ENCODE results near the gene ACTL7B. TPM values are rescaled to one million over a fixed set of nuclear protein-coding genes. Genes with fewer than 3 reads are reported as not detected.

The ACTL7B gene
- total and polyA plus RNA-seq, 7 donors: 0.27 TPM; not detected in 6

DNA sequence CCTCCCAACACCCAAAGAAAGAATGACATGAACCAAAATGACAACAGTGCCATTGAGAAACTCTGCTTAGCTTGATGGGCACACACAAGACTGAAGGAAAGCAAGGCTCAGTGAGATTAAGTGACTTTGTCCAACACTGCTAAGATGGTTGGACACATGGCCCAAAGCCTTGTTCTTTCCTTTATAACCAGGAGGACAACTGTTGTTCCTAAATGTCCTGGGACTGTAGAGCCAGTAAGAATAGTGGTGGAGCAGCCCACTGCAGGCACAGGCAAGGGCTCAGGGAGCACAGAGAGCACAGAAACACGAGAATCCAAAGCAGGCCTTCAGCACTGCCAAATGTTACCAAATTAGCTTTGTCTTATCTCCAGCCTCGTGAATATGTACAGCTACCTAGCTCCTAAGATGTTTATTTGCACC lies 10.2 kb upstream of the ACTL7B start:
- intact Hi-C loops (cut with DNase I): no loop called here
- Histone ChIP-seq H3K4me3 (no peak overlapping the region), H3K36me3 (peaks cover 0 to 35% (median 2%) of the 10 kb centered on the region in 4 donors), H3K27ac (no peak overlapping the region), H3K27me3 (no peaks in the 10 kb centered on the region), H3K4me1 (no peaks in the 10 kb centered on the region), H3K9me3 (no peaks in the 10 kb centered on the region)
- no peak for DNase-seq
- 90 to 91% methylated on average over 2 of the region's 2 CpGs for WGBS, 2 donors
- TF ChIP-seq POLR2AphosphoS5 (IDR thresholded peaks at IDR 0.05): no peak
- no peak for TF ChIP-seq POLR2A (IDR thresholded peaks at IDR 0.05)
- TF ChIP-seq, protein P1, sequence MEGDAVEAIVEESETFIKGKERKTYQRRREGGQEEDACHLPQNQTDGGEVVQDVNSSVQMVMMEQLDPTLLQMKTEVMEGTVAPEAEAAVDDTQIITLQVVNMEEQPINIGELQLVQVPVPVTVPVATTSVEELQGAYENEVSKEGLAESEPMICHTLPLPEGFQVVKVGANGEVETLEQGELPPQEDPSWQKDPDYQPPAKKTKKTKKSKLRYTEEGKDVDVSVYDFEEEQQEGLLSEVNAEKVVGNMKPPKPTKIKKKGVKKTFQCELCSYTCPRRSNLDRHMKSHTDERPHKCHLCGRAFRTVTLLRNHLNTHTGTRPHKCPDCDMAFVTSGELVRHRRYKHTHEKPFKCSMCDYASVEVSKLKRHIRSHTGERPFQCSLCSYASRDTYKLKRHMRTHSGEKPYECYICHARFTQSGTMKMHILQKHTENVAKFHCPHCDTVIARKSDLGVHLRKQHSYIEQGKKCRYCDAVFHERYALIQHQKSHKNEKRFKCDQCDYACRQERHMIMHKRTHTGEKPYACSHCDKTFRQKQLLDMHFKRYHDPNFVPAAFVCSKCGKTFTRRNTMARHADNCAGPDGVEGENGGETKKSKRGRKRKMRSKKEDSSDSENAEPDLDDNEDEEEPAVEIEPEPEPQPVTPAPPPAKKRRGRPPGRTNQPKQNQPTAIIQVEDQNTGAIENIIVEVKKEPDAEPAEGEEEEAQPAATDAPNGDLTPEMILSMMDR (IDR thresholded peaks at IDR 0.05): no peak
- no peak for TF ChIP-seq EP300 (IDR thresholded peaks at IDR 0.05)

DNA sequence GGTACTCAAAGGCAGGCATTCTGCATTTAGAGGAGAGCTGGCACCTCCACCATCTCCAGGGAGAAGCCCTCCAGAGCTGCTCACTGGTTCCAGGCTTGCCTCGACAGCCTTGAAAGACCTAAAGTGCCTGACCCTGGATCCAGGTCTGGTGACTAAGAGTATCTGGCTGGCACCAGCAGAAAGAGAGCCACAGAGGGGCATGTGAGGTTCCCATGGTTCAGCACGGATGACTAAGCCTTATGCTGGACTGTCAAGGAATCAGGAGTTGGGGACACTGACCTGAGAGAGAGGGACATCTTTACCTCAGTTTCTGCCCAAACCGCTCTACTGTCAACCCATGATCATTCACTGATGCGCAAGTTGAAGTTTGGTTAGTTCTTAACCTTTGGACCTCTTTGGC lies 9.3 kb upstream of the ACTL7B start:
- intact Hi-C loops (cut with DNase I): no loop called here
- 48 to 82% methylated on average over 4 of the region's 4 CpGs for WGBS, 2 donors
- Histone ChIP-seq H3K4me1 (no peaks in the 10 kb centered on the region), H3K27me3 (no peaks in the 10 kb centered on the region), H3K36me3 (peaks cover 0 to 25% (median 2%) of the 10 kb centered on the region in 4 donors), H3K27ac (no peak overlapping the region), H3K9me3 (no peaks in the 10 kb centered on the region), H3K4me3 (no peak overlapping the region)
- TF ChIP-seq POLR2AphosphoS5 (IDR thresholded peaks at IDR 0.05) (no peak), EP300 (IDR thresholded peaks at IDR 0.05) (no peak), POLR2A (IDR thresholded peaks at IDR 0.05) (no peak)
- TF ChIP-seq, protein P1 (IDR thresholded peaks at IDR 0.05): no peak
- DNase-seq: no peak

DNA sequence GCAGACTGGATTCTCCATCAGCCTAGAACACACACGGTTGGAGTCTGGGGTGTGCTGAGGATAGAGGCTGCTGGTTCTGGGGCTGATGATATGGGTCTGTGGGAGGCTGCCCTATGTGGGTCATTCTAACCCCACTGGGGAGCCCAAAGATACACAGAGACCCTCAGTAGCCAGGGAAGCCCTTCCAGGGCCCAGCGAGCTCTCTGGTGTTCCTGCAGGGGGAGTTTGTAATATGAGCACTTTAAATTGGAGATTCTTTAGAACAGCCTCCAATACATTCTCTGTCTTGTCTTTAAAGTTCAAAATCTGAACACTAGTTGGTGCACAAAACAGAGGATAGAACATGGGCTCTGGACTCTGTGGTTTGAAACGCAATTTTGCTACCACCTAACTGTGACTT lies 8.7 kb upstream of the ACTL7B start:
- no peaks in the 10 kb centered on the region for H3K4me1 ChIP-seq
- TF ChIP-seq, protein P1 (IDR thresholded peaks at IDR 0.05): no peak
- TF ChIP-seq POLR2AphosphoS5 (IDR thresholded peaks at IDR 0.05) (no peak), POLR2A (IDR thresholded peaks at IDR 0.05) (no peak), EP300 (IDR thresholded peaks at IDR 0.05) (no peak)
- intact Hi-C loops (cut with DNase I): no loop called here
- 92 to 93% methylated on average over 3 of the region's 3 CpGs for whole genome bisulfite sequencing, 2 donors
- H3K36me3 ChIP-seq: peaks cover 0 to 20% (median 2%) of the 10 kb centered on the region in 4 donors
- no peak overlapping the region for H3K4me3 ChIP-seq
- H3K27ac ChIP-seq: no peak overlapping the region
- no peaks in the 10 kb centered on the region for H3K27me3 ChIP-seq
- no peaks in the 10 kb centered on the region for H3K9me3 ChIP-seq
- no peak for DNase-seq

DNA sequence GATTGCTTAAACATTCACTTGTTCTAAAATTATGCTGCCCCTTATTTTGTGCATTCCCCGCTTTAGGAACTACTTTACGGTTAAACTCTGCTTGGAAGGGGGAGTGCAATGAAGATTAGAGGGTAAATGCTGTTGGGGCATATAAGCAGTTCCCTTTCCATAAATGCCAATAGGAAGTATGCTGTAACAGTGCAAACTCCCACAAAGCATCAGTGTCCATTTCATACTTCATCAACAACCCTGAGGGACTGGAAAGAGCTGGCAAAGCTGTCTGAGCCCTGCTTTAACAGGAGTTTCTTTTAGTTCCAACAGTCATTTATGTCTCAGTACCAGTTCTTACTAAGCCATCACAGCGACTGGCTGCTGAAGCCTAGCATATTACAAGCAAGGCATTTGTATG lies 8.1 kb upstream of the ACTL7B start:
- no peak overlapping the region for H3K4me3 ChIP-seq
- no peak for TF ChIP-seq EP300 (IDR thresholded peaks at IDR 0.05)
- TF ChIP-seq POLR2AphosphoS5 (IDR thresholded peaks at IDR 0.05): no peak
- TF ChIP-seq POLR2A (IDR thresholded peaks at IDR 0.05): no peak
- TF ChIP-seq, protein P1 (IDR thresholded peaks at IDR 0.05): no peak
- H3K27me3 ChIP-seq: no peaks in the 10 kb centered on the region
- H3K4me1 ChIP-seq: no peaks in the 10 kb centered on the region
- 92 to 94% methylated on average over 3 of the region's 3 CpGs for whole genome bisulfite sequencing, 2 donors
- peaks cover 0 to 15% (median under 1%) of the 10 kb centered on the region in 4 donors for H3K36me3 ChIP-seq
- intact Hi-C loops (cut with DNase I): no loop called here
- no peaks in the 10 kb centered on the region for H3K9me3 ChIP-seq
- DNase-seq: no peak
- no peak overlapping the region for H3K27ac ChIP-seq

DNA sequence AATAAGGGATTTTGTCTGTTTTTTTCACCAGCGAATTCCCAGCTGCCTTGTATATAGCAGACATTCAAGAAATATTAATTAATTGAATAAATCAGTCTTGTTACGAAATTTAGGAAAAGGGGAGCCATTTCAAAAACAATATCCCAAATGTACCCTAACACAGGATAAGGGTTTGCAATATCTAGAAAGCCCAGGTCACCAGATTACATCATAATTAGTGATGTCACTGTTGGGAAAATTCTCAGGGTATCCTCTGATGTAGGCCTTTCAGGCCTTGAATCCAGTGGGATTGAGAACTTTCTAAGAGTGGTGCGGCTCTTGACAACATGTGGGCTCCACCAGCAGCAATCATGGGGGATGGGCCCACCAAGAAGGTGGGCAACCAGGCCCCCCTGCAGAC lies 6.2 kb upstream of the ACTL7B start, which contains the start of gene ACTL7A:
Gene ACTL7A, plus strand, starts transcription at position 270 of the 400 bp plus-strand sequence. Its CDS starts 57 bp downstream, at position 327.
- Histone ChIP-seq H3K36me3 (no peaks in the 10 kb centered on the region), H3K9me3 (no peaks in the 10 kb centered on the region), H3K27me3 (no peaks in the 10 kb centered on the region), H3K4me3 (no peak within 1 kb of the TSS), H3K27ac (no peak within 1 kb of the TSS), H3K4me1 (no peaks in the 10 kb centered on the region)
- no peak for DNase-seq
- intact Hi-C loops (cut with DNase I): no loop called here
- TF ChIP-seq, protein P1 (IDR thresholded peaks at IDR 0.05): no peak
- TF ChIP-seq EP300 (IDR thresholded peaks at IDR 0.05): no peak
- no peak for TF ChIP-seq POLR2A (IDR thresholded peaks at IDR 0.05)
- no peak for TF ChIP-seq POLR2AphosphoS5 (IDR thresholded peaks at IDR 0.05)
- 93 to 99% methylated on average over 3 of the region's 3 CpGs for WGBS, 2 donors
